Stimulated activated CD8-positive, alpha-beta memory T cell treated with anti-CD3 and anti-CD28 coated beads, Interleukin-12 subunit alpha, Interleukin-12 subunit beta, amount 100 ng/mL, for 24 hours (primary cell): Measurements from ENCODE around the gene KDM1A.

ENCODE experiments used
- DNase-seq: peaks from one replicate; pipeline ENCODE4 v3.0.0-alpha.2; 2020; ENCODE audit errors: extremely low read depth

KDM1A gene

DNA sequence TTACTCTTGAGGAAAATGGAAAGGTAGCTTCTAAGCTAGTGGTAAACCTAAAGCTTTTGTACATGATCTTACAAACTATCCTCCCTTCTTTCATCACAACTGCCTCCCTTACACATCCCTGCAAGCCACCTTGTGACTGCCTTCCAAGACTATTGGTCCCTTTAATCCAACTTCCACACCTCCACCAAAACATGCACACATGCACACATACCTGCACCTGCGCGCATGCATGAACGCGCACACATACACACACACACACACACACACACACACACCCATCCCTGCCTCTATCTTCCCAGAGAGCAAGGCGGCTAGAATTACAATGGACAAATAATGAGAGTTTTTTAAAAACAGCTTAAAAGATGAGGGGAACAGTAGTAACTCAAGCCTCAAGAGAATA lies 91.1 kb downstream of the KDM1A start:
- DNase-seq = no peak

DNA sequence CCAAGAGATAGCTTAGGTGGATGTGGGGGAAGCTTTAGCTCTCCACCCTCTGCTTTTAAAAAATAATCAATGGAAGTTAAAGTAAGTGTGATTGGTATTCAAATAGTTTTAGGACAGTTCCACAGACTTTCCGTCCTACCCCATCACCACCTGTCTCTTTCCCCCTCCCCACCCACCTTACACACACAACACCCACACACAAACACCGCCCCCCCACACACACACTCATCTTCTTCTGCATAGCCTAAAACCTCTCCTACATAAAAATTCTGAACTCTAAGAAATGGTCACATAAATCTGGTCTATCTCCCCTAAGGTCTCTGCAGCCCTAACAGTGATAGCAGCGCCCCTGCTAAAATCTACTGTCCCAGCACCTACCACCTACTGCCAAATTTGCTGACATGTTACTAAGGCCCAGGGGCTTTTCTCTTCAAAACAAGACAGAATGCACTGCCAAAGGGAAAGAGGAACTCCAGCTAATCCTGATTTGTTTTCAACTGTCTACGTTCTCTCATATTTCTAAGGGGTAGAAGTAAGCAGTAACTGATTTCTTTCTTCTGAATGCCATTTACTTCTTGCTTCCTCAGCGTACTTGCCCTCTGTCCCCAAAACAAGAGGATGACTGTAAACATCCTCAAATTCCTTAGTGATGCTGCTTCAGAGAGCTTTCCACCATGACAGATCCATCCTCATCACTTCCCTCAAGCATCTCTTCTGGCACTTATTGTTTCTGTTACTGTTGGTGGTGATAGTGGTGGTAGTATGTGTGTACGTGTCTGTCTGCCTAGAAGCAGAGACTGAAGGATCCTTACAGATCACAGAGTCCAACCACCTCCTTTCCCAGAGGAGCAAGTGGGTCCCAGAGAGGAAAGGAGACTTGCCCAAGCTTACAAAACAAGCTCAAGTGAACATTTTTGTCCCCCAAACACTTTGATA lies 92.6 kb downstream of the KDM1A start:
- no peak for DNase-seq

DNA sequence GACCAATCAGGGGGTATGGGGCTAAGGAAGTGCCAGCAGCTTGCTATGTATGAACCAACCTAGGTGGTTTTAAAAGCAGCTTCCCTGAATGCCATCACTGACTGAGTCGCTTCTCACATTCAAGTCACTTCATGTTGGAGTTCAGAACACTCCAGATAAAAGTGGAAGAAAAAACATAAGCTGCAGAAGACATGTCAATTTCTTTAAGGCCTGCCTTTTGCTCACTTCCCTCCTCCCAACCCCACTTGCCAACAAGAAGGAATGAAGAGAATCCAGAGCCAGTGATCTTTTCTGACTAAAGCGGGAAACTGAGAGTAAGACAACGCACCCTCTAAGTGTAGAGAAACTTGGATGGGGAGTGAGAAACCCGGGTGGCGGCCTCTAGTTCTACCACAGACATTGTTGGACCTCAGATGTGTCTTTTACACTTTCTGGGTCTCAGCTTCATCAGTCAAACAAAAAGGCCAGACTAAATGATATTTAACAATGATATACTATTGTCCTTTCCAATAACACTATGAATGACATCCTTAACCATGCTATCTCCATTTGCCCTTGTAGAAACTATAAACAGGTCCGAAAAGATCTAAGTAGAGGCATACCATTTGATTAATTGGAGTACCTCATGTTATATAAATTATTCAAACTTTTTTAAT lies 95.3 kb downstream of the KDM1A start:
- DNase-seq = no peak

DNA sequence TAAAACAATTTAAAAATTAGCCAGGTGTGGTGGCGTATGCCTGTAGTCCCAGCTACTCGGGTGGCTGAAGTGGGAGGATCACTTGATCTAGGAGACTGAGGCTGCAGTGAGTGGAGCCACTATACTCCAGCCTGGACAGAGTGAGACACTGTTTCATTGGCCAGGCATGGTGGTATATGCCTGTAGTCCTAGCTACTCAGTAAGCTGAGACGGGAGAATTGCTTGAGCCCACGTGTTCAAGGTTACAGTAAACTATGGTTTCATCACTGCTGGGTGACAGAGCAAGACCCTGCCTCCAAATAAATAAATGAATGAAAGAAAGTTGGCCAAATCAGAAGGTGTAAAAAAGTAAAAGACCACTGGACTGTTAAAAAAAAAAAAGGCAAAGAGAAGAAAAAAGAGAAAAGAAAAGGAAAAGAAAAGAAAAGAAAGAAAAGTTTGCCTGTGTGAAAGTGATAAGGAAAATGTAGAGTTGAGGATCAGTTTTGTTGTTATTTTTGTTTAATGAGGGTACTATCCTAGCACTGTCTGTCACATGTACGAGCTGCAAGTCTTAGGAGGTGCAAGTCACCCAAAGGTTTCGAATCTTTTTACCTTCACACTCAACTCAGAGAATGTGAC lies 97.1 kb downstream of the KDM1A start:
- DNase-seq = no peak

DNA sequence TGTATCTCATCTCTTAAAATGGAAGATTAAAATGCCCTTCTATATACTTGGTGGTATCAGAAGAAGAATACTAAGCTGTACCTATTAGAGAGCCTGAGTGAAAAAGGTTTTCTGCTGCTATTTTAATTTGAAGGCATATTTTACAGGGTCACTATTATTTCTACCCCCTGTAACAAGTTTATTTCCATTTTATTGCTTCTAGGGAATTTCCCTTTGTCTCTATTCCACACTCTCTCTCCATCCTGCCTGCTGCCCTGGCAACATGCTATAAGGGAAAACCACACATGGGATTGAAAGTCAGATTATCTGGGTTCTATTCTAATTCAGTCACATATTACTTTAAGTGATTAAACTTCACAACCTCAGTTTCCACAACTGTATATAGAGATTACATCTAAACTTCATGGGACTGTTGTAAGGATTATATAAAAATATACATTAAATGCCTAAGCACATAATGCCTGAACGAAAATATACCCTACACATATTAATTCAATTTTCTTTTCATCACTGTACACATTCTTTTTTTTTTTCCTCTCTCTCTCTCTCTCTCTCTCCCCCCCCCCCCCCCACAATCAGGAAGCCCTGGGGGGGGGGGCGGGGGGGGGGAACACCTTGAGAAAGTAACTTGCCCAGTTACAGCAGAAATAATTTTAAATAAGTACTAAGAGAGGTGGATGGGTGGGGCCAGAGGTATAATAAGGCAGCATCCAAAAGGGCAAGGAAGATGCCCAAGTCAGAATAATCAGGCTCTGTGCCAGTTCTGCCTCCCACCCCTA lies 97.8 kb downstream of the KDM1A start:
- DNase-seq = no peak

DNA sequence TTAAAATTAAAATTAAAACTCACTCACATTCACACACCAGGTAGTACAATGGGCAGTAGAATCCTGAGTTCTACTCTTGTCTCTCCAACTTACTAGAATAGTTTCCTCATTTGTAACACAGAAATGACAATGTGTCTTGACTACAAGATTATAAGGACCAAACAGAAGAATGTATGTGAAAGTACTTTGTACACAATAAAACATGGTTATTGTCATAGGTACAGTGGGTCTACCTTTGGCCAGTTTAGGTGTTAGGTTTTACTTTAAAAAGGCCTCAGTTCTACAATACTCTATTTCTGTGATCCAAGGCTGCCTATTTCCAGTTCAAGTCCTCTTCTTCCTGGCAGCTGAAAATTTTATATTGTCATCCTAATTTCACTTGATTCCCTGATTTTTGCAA lies 99.1 kb downstream of the KDM1A start:
- DNase-seq = no peak

DNA sequence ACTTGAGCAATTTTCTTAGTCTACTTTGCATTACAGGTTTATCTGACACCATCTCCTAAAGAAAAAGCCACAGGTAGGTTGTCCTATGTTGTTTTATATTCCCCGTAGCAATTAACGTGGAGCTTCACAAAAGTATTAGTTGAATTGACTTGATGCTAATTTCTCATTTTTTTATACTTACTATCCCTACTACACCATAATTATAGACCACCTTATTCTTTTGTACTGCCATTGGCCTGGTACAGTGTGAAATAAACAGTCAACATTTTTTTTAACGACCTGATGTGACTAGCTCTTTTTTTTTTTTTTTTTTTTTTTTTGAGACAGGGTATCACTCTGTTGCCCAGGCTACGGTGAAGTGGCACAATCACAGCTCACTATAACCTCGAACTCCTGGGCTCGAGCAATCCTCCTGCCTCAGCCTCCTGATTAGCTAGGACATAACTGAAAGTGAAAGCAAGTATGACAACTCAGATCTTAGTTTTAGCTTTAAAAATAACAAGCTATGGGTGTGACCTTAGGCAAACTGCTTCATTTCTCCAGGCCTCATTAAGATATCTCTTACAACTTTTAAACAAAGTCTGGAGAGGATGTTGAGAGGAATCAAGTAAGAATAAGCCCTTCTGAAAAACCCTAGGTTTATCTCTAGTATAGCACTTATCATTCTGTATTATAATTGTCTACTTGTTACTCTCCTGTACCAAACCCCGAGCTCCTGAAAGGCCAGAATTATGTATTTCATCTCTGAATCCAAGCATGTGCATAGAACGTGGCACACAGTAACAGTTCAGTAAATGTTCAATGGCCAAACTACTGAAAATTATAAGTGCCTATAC lies 99.9 kb downstream of the KDM1A start:
- DNase-seq = no peak

DNA sequence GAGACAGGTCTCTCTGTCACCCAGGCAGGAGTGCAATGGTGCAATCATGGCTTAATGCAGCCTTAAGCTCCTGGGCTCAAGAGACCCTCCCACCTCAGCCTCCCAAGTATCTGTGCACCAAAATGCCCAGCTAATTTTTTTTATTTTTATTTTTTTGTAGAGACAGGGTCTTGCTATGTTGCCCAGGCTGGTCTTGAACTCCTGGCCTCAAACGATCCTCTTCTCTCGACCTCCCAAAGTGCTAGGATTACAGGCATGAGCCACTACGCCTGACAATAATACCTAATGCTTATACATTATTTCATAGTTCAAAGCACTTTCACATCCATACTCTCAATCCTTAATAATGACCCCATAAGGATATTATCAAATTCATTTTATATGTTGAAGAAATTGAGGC lies 101.1 kb downstream of the KDM1A start:
- DNase-seq = no peak

DNA sequence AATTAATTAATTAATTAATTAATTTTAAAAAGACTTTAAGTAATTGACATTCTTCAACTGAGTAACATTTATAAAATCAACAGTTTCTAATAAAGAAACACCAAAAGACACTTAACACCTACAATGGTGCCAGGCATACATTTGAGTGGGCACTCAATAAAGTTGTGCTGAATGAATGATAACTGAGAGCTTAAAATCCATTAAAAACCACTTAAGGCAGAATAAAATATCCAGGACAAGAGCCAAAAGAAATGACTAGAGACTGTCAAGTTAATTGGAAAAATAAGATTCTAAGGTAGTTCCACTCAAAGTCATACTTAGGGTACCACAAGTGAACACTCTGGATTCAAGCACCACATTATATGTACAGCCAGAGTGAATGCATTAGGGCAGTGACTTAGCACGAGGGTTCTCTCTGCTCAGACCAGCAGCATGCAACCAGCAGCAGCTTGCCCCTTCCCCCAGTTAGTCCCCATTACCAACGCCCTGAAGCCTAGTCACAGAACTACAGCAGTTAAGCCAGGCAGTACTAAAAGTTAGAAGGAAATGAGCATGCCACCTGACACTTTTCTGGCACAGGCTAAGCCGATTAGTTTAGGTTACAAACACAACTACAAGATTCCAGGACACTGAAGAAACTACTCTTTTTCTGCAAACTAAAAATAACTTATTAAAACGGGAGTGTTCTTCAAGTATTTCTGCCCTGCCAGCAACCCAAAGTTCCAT lies 102.9 kb downstream of the KDM1A start:
- no peak for DNase-seq

DNA sequence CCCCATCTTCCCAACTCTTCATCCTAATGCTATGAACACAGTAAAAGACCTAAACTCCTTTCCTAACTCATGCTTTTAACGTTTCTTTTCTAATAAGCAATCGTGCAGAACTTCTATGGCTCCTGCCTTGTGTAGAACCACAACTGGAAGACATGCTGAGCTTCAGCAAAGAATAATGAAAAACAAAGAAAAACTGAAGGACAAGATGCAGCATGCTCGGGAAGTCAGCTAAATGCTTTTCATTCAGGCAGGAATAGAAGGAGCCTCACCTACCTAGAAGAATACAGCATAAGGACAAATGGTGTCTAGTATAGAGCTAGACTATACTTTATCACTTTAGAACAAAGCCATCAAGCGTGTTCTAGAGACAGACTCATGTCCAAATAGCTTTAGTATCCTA lies 103.5 kb downstream of the KDM1A start:
- no peak for DNase-seq

DNA sequence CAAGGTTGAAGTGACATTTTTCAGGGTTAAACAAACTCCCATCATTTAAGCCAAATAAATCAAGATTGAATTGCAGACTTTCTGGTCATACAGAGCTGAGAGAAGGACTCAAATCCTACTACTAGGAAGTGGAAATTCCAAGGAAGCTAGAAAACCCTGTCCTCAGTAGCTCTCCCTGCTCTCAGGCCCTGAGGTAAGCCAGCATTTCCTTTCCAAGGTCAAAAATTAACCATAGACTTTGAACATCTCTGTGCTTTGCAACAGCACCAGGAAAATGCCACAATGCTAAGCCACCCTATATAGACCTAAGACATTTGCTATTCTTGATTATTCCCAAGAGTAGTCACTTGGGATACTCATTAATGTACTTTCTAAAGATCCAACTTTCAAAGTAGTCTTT lies 104.3 kb downstream of the KDM1A start:
- no peak for DNase-seq

DNA sequence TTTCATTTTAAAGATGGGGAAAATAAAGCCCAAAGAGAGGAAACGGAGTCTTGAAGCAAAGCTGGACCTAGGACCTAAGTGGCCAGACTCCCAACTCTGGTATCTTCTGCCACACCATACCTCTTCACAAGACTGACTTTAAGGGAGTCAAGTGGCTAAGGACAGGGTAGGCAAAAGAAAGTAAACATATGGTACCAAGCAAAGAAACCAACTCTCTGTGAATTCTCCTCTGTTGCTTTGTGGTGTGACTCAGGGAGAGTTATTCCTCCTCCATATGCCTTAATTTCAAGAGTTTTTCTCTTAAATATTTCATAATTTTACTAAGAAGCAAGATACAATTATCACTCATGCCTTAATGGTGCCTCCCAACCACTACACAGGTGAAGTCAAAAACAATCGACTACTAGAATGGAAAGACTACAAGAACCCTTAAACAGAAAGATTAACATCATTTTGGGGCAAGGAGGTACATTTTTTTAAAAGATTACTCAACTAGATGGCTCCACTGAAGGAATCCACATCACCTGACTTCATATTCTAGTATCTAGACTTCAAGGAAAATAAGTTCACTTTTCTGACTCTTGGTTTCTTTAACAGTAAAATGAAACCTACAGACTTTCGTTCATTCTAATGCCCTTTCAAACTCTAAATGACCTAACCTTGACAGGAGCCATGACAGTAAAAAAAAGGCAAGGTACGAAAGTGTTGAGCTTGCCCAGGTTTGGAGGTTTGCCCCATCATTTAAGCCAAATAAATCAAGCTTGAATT lies 105.2 kb downstream of the KDM1A start:
- DNase-seq = no peak

DNA sequence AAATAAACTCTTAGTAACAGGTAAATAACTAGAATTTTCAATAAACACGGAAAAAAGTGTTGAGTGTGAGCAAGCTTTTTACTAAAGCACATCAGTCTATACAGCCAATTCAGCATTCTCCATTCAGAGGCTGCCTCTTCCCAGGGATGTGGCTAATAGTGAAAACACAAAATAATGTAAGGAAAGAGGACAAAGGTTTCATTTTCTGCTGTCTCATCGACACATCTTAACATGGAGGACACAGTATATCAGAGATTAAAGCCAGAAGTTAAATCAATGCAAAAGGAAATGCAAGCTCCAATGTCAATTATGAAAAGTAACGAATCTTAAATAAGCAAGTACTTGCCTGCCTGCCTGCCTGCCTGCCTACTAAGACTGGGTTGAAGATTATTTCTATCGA lies 106.2 kb downstream of the KDM1A start:
- no peak for DNase-seq

DNA sequence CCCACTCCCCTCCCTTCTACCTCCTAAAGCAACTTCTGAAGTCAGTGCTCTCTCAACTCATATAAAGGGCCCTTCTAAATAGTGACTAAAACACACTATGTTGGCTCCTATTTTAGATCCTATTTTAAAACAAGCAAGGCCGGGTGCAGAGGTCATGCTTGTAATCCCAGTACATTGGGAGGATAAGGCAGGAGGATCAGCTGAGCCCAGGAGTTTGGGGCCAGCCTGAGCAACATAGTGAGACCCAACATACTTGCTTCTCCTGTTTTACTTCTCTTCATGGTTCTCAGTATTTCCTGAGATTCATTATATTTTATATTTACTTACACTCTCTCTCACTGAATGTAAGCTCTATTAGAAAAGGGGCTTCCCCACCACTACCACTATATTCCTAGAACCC lies 106.9 kb downstream of the KDM1A start:
- no peak for DNase-seq

DNA sequence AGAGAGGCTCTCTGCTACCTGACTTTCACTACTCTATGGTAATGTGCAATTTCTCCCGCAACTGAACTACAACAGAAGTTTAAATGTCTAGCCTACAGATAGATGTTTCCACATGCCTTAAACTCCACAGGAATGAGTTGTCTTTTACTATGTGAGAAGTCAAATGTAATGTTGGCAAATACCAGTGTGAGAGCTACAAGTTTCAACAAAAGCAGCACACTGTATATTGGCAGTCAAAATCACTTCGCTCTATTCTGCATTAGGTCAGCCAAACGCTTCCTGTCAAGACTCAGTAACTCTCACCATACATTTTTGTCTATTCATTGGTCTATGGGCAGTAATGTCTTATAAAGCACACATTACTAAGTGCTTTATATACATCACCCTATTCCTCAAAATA lies 107.5 kb downstream of the KDM1A start:
- no peak for DNase-seq

DNA sequence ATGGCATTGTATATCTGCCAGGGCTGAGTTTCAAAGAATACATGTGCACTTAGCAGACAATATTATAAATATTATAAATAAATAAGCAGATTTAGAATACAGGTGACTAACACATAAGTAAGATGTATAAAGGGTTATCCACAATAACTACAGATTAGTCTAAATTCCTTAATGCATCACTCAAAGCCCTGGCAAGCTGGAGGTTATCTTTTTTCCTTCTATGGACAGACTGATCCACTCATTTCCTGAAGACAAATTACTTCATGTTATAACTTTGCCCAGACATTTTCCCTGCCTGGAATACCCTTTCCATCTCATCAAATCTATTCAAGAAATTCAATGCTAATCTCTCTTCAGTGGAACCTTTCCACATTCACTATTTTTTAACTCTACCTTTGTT lies 110.6 kb downstream of the KDM1A start:
- no peak for DNase-seq

DNA sequence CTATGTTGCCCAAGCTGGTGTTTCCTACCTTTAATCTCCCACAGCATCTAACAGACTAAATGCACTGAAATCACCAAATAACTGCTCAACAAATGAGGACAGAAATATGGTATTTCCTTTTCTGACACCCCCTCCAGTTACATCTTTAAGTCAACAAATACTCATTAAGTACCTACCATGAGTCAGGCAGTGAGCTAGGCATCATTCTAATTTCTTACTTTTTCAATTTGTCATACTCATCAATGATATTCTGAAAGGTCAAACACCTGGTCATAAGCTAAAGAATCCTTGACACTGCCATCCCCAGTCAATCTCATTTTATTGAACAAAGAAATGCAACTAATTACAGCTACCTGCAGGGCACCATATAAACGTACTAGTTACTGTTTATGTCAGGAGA lies 112.8 kb downstream of the KDM1A start:
- no peak for DNase-seq
